Nephron progenitor cell (in vitro differentiated cells): ENCODE data around the gene DNAJB13.

Experiments
- DNase-seq: peaks from one replicate; pipeline ENCODE4 v3.0.0; 2021
- H3K27ac Mint-ChIP-seq: 2 replicates; pipeline ENCODE4 v1.8.0; 2021; ENCODE audit warnings: mild to moderate bottlenecking, moderate library complexity, mixed read lengths
- H3K27me3 Mint-ChIP-seq: 2 replicates; pipeline ENCODE4 v1.8.0; 2021; ENCODE audit warnings: mild to moderate bottlenecking, low read depth, mixed read lengths; ENCODE audit not compliant: poor library complexity
- H3K36me3 Mint-ChIP-seq: 2 replicates; pipeline ENCODE4 v1.8.0; 2021; ENCODE audit warnings: low read depth, mixed read lengths
- H3K4me1 Mint-ChIP-seq: 2 replicates; pipeline ENCODE4 v1.8.0; 2021; ENCODE audit warnings: mixed read lengths
- H3K4me3 Mint-ChIP-seq: 2 replicates; pipeline ENCODE4 v1.8.0; 2021; ENCODE audit warnings: mild to moderate bottlenecking, moderate library complexity, mixed read lengths
- H3K9me3 Mint-ChIP-seq: 2 replicates; pipeline ENCODE4 v1.8.0; 2021; ENCODE audit warnings: mild to moderate bottlenecking, moderate library complexity, mixed read lengths
- TF ChIP-seq, protein P1 (sequence below): fragments of 200-600 bp; sonication (generic); IDR thresholded peaks from 2 replicates; pipeline ENCODE4 v1.5.0; 2021; ENCODE audit warnings: antibody characterized with exemption

DNAJB13 gene

GRCh38 chr11:73914284-73914683, 36.5 kb upstream of the DNAJB13 start:
- TF ChIP-seq, protein P1, sequence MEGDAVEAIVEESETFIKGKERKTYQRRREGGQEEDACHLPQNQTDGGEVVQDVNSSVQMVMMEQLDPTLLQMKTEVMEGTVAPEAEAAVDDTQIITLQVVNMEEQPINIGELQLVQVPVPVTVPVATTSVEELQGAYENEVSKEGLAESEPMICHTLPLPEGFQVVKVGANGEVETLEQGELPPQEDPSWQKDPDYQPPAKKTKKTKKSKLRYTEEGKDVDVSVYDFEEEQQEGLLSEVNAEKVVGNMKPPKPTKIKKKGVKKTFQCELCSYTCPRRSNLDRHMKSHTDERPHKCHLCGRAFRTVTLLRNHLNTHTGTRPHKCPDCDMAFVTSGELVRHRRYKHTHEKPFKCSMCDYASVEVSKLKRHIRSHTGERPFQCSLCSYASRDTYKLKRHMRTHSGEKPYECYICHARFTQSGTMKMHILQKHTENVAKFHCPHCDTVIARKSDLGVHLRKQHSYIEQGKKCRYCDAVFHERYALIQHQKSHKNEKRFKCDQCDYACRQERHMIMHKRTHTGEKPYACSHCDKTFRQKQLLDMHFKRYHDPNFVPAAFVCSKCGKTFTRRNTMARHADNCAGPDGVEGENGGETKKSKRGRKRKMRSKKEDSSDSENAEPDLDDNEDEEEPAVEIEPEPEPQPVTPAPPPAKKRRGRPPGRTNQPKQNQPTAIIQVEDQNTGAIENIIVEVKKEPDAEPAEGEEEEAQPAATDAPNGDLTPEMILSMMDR, result no peak
- no peak for DNase-seq
- no peaks in the 10 kb centered on the region for H3K4me1 Mint-ChIP-seq

GRCh38 chr11:73916435-73916834, 34.4 kb upstream of the DNAJB13 start:
- Mint-ChIP-seq H3K36me3 (peaks cover 48% of the 10 kb centered on the region), H3K4me1 (no peaks in the 10 kb centered on the region), H3K4me3 (no peak overlapping the region), H3K9me3 (no peaks in the 10 kb centered on the region), H3K27ac (no peak overlapping the region), H3K27me3 (peaks cover 3% of the 10 kb centered on the region)
- DNase-seq, result no peak
- TF ChIP-seq, protein P1, result no peak

More at GRCh38 chr11:73914284-73914683, 36.5 kb upstream of the DNAJB13 start:
- Mint-ChIP-seq H3K9me3 (no peaks in the 10 kb centered on the region), H3K4me3 (no peak overlapping the region), H3K27ac (no peak overlapping the region), H3K27me3 (peaks cover 3% of the 10 kb centered on the region), H3K36me3 (peaks cover 50% of the 10 kb centered on the region)

- no peak overlapping the region for H3K27ac Mint-ChIP-seq
- no peaks in the 10 kb centered on the region for H3K9me3 Mint-ChIP-seq
- H3K36me3 Mint-ChIP-seq, result peaks cover 54% of the 10 kb centered on the region
- TF ChIP-seq, protein P1, result no peak
- no peaks in the 10 kb centered on the region for H3K4me1 Mint-ChIP-seq
- peaks cover 6% of the 10 kb centered on the region for H3K27me3 Mint-ChIP-seq
- no peak overlapping the region for H3K4me3 Mint-ChIP-seq
- no peak for DNase-seq
Measured at GRCh38 chr11:73921180-73921579, 29.6 kb upstream of the DNAJB13 start.

DNA sequence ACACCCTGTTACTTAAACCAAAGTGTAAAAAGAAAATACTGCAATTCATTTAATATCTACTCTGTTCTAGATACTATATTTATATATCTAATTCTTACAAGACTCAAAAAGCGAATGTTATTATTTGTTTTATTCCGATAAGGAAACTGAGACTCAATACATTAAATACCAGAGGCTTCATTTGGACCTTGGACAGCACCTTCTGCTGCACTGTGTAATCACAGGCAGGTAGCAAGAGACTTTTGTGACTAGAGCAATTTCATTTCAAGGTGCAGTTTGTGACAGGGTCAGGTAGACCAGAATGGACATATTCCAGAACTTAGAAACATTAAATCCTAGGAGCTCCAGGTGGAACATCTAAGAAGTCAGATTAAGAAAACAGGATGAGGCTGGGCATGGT, 21.4 kb upstream of the DNAJB13 start:
- no peaks in the 10 kb centered on the region for H3K4me1 Mint-ChIP-seq
- H3K27me3 Mint-ChIP-seq, result peaks cover 3% of the 10 kb centered on the region
- no peak overlapping the region for H3K4me3 Mint-ChIP-seq
- peaks cover 69% of the 10 kb centered on the region for H3K36me3 Mint-ChIP-seq
- H3K27ac Mint-ChIP-seq, result peak overlapping the region; percentile 93
- H3K9me3 Mint-ChIP-seq, result no peaks in the 10 kb centered on the region
- no peak for DNase-seq
- TF ChIP-seq, protein P1, result no peak

DNA sequence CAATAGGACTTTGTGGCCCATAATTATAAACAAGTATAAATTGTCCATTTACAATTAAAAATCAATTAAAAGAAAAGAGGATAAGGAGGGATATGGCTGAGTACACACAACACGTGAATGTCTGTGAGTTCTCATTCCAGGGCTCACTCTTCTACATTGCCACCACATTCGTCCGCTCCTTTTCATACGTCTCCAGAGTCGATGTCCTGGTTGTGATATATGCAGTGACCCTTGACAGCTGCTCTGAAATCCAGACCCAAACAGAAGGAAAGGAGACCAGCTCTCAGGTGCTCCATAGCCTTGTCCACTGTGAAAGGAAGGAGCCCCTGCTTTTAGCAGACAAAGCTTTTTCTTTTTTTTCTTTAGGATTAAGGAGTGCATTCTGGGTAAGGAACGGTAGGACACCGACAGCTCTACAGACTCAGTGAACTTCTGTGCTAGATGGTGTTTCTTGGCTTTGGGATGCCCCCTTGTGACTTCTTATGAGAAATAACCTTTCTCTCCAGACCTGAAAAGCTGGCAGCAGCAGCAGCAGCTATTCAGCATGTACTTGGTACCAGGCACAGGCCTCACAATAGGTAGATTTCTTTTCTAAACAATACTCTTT, 19.7 kb upstream of the DNAJB13 start:
- H3K36me3 Mint-ChIP-seq, result peaks cover 67% of the 10 kb centered on the region
- H3K27me3 Mint-ChIP-seq, result no peaks in the 10 kb centered on the region
- TF ChIP-seq, protein P1, result peak; percentile 22
- DNase-seq, result peak; percentile 10
- peak overlapping the region; percentile 90 for H3K27ac Mint-ChIP-seq
- no peaks in the 10 kb centered on the region for H3K4me1 Mint-ChIP-seq
- peaks cover 4% of the 10 kb centered on the region for H3K9me3 Mint-ChIP-seq
- H3K4me3 Mint-ChIP-seq, result no peak overlapping the region

DNA sequence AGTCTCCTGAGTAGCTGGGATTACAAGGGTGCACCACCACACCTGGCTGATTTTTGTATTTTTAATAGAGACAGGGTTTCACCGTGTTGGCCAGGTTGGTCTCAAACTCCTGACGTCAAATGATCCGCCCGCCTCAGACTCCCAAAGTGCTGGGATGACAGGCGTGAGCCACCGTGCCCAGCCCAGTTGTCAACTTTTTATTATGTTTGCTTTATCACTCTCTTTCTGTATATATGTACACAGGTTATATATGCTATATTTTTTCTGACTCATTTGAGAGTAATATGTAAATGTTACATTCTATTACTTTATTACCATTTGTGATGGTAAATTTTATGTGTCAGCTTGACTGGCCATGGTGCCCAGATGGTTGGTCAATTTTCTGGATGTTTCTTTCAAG, 18.9 kb upstream of the DNAJB13 start:
- H3K36me3 Mint-ChIP-seq, result peaks cover 63% of the 10 kb centered on the region
- no peaks in the 10 kb centered on the region for H3K4me1 Mint-ChIP-seq
- H3K9me3 Mint-ChIP-seq, result peaks cover 6% of the 10 kb centered on the region

More for the DNA sequence above, 18.9 kb upstream of the DNAJB13 start:
- Mint-ChIP-seq H3K27ac (no peak overlapping the region), H3K27me3 (no peaks in the 10 kb centered on the region), H3K4me3 (no peak overlapping the region)
- TF ChIP-seq, protein P1, result no peak
- DNase-seq, result no peak
